K562 (cell line): ENCODE results near the gene ARL13B. TPM values are rescaled to one million over a fixed set of nuclear protein-coding genes. Genes with fewer than 3 reads are reported as not detected.

Experiments used
- ATAC-seq: fragments of 200-7000 bp; cut with Tn5 transposase; 3 replicates; pipeline ENCODE4 v1.9.1; 2020; ENCODE audit warnings: moderate library complexity
- BruUV-seq: library from RNA; stranded (reverse); fragments of 400-500 nt; replicated peaks from 2 replicates; lab custom pipeline; 2021; lab: Mats Ljungman, UMichigan
- CTCF ChIA-PET: fragments of 300-600 bp; formaldehyde crosslinking; extraction: SDS; loops from one replicate; lab custom pipeline; 2021; ENCODE audit warnings: low intra/inter-chr PET ratio; lab: Yijun Ruan, JAX
- POLR2A ChIA-PET: fragments of 300-600, 350-650 bp; sonication (Branson Sonifier 250); formaldehyde crosslinking; extraction: SDS; loops from one replicate; lab custom pipeline; 2021; ENCODE audit warnings: antibody characterized with exemption, inconsistent platforms; lab: Yijun Ruan, JAX
- DNase-seq, 4 experiments: peaks; one replicate each; pipeline versions ENCODE4 v3.0.0 to v3.0.0-alpha.2; 2011 to 2018; ENCODE audit warnings: low spot score in 3 of 4, mixed read lengths in 3 of 4; ENCODE audit errors: extremely low read depth in 1 of 4
- FAIRE-seq: peaks from 2 replicates; lab custom pipeline; 2011; peaks lifted over from hg19 to GRCh38; lab: Jason Lieb, UNC
- H2AFZ ChIP-seq: 2 replicates; pipeline ENCODE4 v1.6.0; 2011; ENCODE audit warnings: low read depth, low read length, control low read depth, inconsistent platforms
- H3K27ac ChIP-seq: fragments of 200-600 bp; 3 replicates; pipeline ENCODE4 v1.8.0; 2011; ENCODE audit warnings: low read depth, mild to moderate bottlenecking, control low read depth, inconsistent platforms, low read length, moderate library complexity, mixed read lengths; ENCODE audit errors: extremely low read depth
- H3K27me3 ChIP-seq, 2 experiments: fragments of 300-600 bp in 1 of 2; 2 replicates in 1 of 2; 3 replicates in 1 of 2; pipeline versions ENCODE4 v1.6.0 to v1.8.0; 2011; ENCODE audit warnings: inconsistent platforms in 2 of 2, low read length in 2 of 2, mild to moderate bottlenecking in 1 of 2, mixed read lengths in 1 of 2, moderate library complexity in 1 of 2; ENCODE audit not compliant: control insufficient read depth in 2 of 2, insufficient read depth in 2 of 2
- H3K36me3 ChIP-seq: fragments of 300-600 bp; 3 replicates; pipeline ENCODE4 v1.8.0; 2011; ENCODE audit warnings: mild to moderate bottlenecking, low read length, inconsistent platforms; ENCODE audit not compliant: control insufficient read depth, insufficient read depth
- H3K4me1 ChIP-seq, 2 experiments: fragments of 200-600 bp in 1 of 2; replicated peaks in 1 of 2; 2 replicates in 1 of 2; 3 replicates in 1 of 2; pipeline versions ENCODE4 v1.5.1 to v1.8.0; 2011; ENCODE audit warnings: inconsistent platforms in 2 of 2, low read length in 2 of 2, mild to moderate bottlenecking in 1 of 2, mixed read lengths in 1 of 2, moderate library complexity in 1 of 2; ENCODE audit not compliant: control insufficient read depth in 2 of 2, insufficient read depth in 2 of 2
- H3K4me2 ChIP-seq: 2 replicates; pipeline ENCODE4 v1.6.1; 2011; ENCODE audit warnings: low read length, control low read depth, inconsistent platforms, mixed read lengths; ENCODE audit not compliant: insufficient read depth
- H3K4me3 ChIP-seq: fragments of 200-600 bp; sonication (generic), shearing (Covaris generic); 2 replicates; pipeline ENCODE4 v1.5.1; 2016; ENCODE audit warnings: control low read depth, inconsistent platforms
- H3K79me2 ChIP-seq: fragments of 200-600 bp; 3 replicates; pipeline ENCODE4 v1.8.0; 2011; ENCODE audit warnings: low read length, inconsistent platforms; ENCODE audit not compliant: control insufficient read depth, insufficient read depth
- H3K9ac ChIP-seq, 2 experiments: 2 replicates each; pipeline versions ENCODE4 v1.6.0 to v1.6.1; 2011; ENCODE audit warnings: low read depth in 2 of 2, low read length in 2 of 2, control low read depth in 1 of 2, inconsistent platforms in 1 of 2, mild to moderate bottlenecking in 1 of 2, mixed read lengths in 1 of 2; ENCODE audit not compliant: insufficient read depth in 1 of 2
- H3K9me1 ChIP-seq: one replicate; pipeline ENCODE4 v1.6.0; 2011; ENCODE audit warnings: inconsistent platforms, mild to moderate bottlenecking, low read length, moderate library complexity; ENCODE audit not compliant: control insufficient read depth, insufficient read depth
- H3K9me3 ChIP-seq: replicated peaks from 2 replicates; pipeline ENCODE4 v1.5.1; 2011; ENCODE audit warnings: low read depth, low read length, inconsistent platforms; ENCODE audit not compliant: control insufficient read depth, insufficient read depth
- H4K20me1 ChIP-seq: replicated peaks from 2 replicates; pipeline ENCODE4 v1.6.1; 2011; ENCODE audit warnings: low read length, inconsistent platforms, mixed read lengths; ENCODE audit not compliant: control insufficient read depth, insufficient read depth
- ARID3B ChIP-seq: fragments of 250-450 bp; sonication (Bioruptor Pico); IDR thresholded peaks from 2 replicates; pipeline ENCODE4 v1.4.0; 2020; ENCODE audit warnings: borderline replicate concordance
- ARID4B ChIP-seq: sonication (generic); formaldehyde crosslinking; IDR thresholded peaks from 2 replicates; pipeline ENCODE4 v1.8.0; 2022; ENCODE audit warnings: mild to moderate bottlenecking, missing genetic modification reagents
- CREM ChIP-seq: IDR thresholded peaks from 2 replicates; pipeline ENCODE4 v1.6.1; 2014; ENCODE audit warnings: antibody characterized with exemption, low read depth
- EP400 ChIP-seq: fragments of 450-650 bp; IDR thresholded peaks from 2 replicates; pipeline ENCODE4 v1.6.1; 2017; ENCODE audit warnings: antibody characterized with exemption, mild to moderate bottlenecking, moderate library complexity
- L3MBTL2 ChIP-seq: fragments of 450-650 bp; IDR thresholded peaks from 2 replicates; pipeline ENCODE4 v1.6.1; 2016; ENCODE audit warnings: mild to moderate bottlenecking, moderate library complexity
- MEF2D ChIP-seq: conservative IDR thresholded peaks from 2 replicates; pipeline ENCODE4 v1.6.1; 2016; ENCODE audit warnings: low read depth, missing genetic modification characterization, missing compliant biosample characterization
- RAD51 ChIP-seq: fragments of 450-650 bp; IDR thresholded peaks from 2 replicates; pipeline ENCODE4 v1.7.1; 2016; ENCODE audit warnings: low read depth, mild to moderate bottlenecking, borderline replicate concordance
- ZNF408 ChIP-seq: fragments of 250-450 bp; sonication (Bioruptor Pico); IDR thresholded peaks from 2 replicates; pipeline ENCODE4 v1.4.0; 2020; ENCODE audit warnings: low read depth, mild to moderate bottlenecking, moderate library complexity
- WGBS: fragments of 100-300 bp; shearing (Covaris generic); methylation state at CpG from one replicate; pipeline ENCODE4 v1.1.6; 2016; ENCODE audit warnings: low coverage, mixed read lengths; ENCODE audit not compliant: insufficient coverage; ENCODE audit errors: missing lambda C conversion rate; 5-methylcytosine and 5-hydroxymethylcytosine counted together
- in situ Hi-C: fragments of 300-500 bp; cut with MboI; formaldehyde crosslinking; loops from 4 replicates; pipeline ENCODE4 v1.15.0; 2018; ENCODE audit warnings: inconsistent platforms, mixed read lengths
- intact Hi-C: fragments of 100-400 bp; cut with micrococcal nuclease; formaldehyde crosslinking; loops from 2 replicates; pipeline ENCODE4 v1.14.2; 2022
- polyA plus RNA-seq, 8 experiments: library from polyadenylated mRNA; depleted of rRNA in 4 of 8; stranded (reverse) in 5 of 8; unstranded in 3 of 8; fragments of >200 nt; fragmentation: Nextera tagmentation in 2 of 8; fragmentation: Illumina TruSeq in 1 of 8; extraction: Ambion mirVana in 2 of 8; extraction: Trizol in 1 of 8; gene quantifications; 2 replicates each; pipeline versions ENCODE4 v1.2.1 to v1.2.3, GENCODE V29; 2011 to 2014; ENCODE audit warnings: inconsistent platforms in 1 of 8, missing spikeins in 1 of 8
- total RNA-seq, 7 experiments: library from RNA; depleted of rRNA in 6 of 7; stranded (reverse); fragments of >200 nt in 6 of 7; fragmentation: Illumina TruSeq in 2 of 7; extraction: Trizol in 2 of 7; gene quantifications; 2 replicates each; pipeline versions ENCODE4 v1.2.1 to v1.2.3, GENCODE V29; 2011 to 2021; ENCODE audit warnings: low replicate concordance in 1 of 7
- TF ChIP-seq, protein P1 (sequence below): fragments of 450-650 bp; IDR thresholded peaks from 2 replicates; pipeline ENCODE4 v1.7.1; 2018; ENCODE audit warnings: mild to moderate bottlenecking, low read depth; ENCODE audit not compliant: partially characterized antibody

The ARL13B gene
- total and polyA plus RNA-seq, 9 of the 15 experiments (the other 6 are each of a cell fraction or from before 2014, with no cell fraction given): 4.1 to 16.9 (median 12.2) TPM

GRCh38 chr3:94081884-94082283 lies 101.9 kb downstream of the ARL13B start:
- H3K9ac ChIP-seq: no peak overlapping the region
- H3K27ac ChIP-seq: no peak overlapping the region
- no peaks in the 10 kb centered on the region for H3K27me3 ChIP-seq
- WGBS: 89% methylated on average over 4 of the region's 5 CpGs
- intact Hi-C loops: no loop called here
- no peaks in the 10 kb centered on the region for H3K79me2 ChIP-seq
- no peaks in the 10 kb centered on the region for H3K9me3 ChIP-seq
- in situ Hi-C loops: no loop called here
- BruUV-seq: no TSS peak
- H2AFZ ChIP-seq: no peak overlapping the region
- H3K4me3 ChIP-seq: no peak overlapping the region
- H4K20me1 ChIP-seq: no peaks in the 10 kb centered on the region
- no peak overlapping the region for H3K4me2 ChIP-seq
- FAIRE-seq: no peak
- no peaks in the 10 kb centered on the region for H3K9me1 ChIP-seq
- no peak for ATAC-seq
- H3K36me3 ChIP-seq: 0 out of 3 replicates have a peak, but pooled peaks cover 3% of the 10 kb centered on the region
- POLR2A ChIA-PET: no interaction called here
- DNase-seq: no peak
- no peaks in the 10 kb centered on the region for H3K4me1 ChIP-seq
- CTCF ChIA-PET: no interaction called here
- TF ChIP-seq L3MBTL2: no peak
- TF ChIP-seq ARID3B (CRISPR knock-in tag): no peak
- no peak for TF ChIP-seq MEF2D (tag)
- no peak for TF ChIP-seq RAD51
- TF ChIP-seq, protein P1, sequence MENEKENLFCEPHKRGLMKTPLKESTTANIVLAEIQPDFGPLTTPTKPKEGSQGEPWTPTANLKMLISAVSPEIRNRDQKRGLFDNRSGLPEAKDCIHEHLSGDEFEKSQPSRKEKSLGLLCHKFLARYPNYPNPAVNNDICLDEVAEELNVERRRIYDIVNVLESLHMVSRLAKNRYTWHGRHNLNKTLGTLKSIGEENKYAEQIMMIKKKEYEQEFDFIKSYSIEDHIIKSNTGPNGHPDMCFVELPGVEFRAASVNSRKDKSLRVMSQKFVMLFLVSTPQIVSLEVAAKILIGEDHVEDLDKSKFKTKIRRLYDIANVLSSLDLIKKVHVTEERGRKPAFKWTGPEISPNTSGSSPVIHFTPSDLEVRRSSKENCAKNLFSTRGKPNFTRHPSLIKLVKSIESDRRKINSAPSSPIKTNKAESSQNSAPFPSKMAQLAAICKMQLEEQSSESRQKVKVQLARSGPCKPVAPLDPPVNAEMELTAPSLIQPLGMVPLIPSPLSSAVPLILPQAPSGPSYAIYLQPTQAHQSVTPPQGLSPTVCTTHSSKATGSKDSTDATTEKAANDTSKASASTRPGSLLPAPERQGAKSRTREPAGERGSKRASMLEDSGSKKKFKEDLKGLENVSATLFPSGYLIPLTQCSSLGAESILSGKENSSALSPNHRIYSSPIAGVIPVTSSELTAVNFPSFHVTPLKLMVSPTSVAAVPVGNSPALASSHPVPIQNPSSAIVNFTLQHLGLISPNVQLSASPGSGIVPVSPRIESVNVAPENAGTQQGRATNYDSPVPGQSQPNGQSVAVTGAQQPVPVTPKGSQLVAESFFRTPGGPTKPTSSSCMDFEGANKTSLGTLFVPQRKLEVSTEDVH: no peak
- no peak for TF ChIP-seq CREM
- no peak for TF ChIP-seq ZNF408 (CRISPR knock-in tag)
- no peak for TF ChIP-seq ARID4B (CRISPR knock-in tag)
- TF ChIP-seq EP400: no peak
